Measurements from ENCODE around the gene BRME1.

DNA sequence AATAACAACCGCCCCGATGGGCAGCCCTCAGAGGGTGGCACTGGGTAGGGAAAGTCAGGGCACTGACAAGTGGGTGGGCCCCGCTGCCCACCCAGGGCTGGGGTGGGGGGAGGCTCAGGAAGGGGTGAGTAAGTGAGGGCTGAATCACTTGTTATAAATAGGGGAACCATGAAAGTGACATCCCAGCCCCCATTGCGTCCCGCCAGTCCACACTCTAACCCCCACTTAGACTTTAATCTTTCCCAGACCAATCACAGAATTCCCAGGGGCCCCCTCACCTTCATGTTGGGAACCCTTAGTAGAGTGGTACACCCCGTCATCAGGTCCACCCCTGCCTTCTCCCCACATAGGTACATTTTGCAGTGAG, 66.0 kb downstream of the BRME1 start:
- TF ChIP-seq, protein P1, sequence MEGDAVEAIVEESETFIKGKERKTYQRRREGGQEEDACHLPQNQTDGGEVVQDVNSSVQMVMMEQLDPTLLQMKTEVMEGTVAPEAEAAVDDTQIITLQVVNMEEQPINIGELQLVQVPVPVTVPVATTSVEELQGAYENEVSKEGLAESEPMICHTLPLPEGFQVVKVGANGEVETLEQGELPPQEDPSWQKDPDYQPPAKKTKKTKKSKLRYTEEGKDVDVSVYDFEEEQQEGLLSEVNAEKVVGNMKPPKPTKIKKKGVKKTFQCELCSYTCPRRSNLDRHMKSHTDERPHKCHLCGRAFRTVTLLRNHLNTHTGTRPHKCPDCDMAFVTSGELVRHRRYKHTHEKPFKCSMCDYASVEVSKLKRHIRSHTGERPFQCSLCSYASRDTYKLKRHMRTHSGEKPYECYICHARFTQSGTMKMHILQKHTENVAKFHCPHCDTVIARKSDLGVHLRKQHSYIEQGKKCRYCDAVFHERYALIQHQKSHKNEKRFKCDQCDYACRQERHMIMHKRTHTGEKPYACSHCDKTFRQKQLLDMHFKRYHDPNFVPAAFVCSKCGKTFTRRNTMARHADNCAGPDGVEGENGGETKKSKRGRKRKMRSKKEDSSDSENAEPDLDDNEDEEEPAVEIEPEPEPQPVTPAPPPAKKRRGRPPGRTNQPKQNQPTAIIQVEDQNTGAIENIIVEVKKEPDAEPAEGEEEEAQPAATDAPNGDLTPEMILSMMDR (IDR thresholded peaks at IDR 0.05; ENCODE audit: poor library complexity) = no peak
- TF ChIP-seq EZH2phosphoT487 (IDR thresholded peaks at IDR 0.05; ENCODE audit: low read depth, severe bottlenecking, unreplicated experiment) = no peak
- TF ChIP-seq EZH2 (IDR thresholded peaks at IDR 0.05; ENCODE audit: borderline replicate concordance) = no peak
